GM18502 (cell line): ENCODE data around the gene ZBTB39.
"Not testable (repeated sequence)": the region's sequence is repeated elsewhere in the genome, so short reads cannot be mapped to it uniquely, and the experiment has no call there.

Source experiments
- ATAC-seq: cut with Tn5 transposase; IDR thresholded peaks from one replicate; pipeline ENCODE4 v1.9.1; 2021; ENCODE audit warnings: mild to moderate bottlenecking; ENCODE audit not compliant: unreplicated experiment, poor library complexity

The ZBTB39 gene

DNA sequence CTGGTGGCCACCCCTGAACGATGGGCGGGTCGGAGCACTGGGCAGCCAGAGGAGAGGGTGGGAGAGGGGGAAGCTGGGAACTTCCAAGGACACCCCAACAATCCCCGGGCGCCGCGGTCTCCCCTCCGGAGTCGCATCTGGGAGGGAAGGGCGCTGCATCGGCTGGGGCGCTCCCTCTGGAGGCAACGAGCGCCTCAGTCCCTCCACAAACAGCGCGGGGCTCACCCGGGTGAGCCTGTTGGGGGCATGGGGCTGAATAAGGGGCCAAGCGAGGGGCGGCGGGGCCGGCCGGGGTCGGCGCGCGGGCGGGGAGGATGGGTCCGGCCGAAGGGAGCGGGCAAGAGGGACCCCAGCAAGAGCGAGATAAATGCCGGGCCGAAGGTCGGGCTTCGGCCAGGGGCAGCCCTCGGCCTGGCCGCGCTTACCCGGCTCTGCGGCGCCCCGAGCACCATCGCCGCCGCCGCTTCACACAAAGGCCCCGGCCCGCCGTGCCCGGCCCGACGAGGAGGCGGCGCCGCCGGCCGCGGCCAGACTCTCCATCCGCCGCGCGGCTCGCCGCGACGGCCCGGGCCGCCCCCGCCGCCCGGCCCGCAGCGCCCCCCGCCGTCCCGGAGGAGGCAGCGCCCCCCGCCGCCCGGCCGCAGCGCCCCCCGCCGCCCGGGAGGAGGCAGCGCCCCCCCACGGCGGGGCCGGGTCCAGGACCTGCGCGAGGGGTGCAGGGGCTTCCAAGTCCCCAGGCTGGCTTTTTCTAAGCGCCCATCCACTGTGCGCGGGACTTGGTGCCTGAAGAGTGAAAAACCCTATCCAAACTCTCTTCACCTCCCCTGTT, at the start of gene ZBTB39:
Gene ZBTB39 (minus strand): TSS at position 567 of the 829 bp plus-strand sequence. CDS start 1,629 bp downstream, outside the sequence.
- peak; percentile 64 for ATAC-seq

- ATAC-seq = no peak
Observed at GRCh38 chr12:57055824-57056223, 49.5 kb upstream of the ZBTB39 start.

DNA sequence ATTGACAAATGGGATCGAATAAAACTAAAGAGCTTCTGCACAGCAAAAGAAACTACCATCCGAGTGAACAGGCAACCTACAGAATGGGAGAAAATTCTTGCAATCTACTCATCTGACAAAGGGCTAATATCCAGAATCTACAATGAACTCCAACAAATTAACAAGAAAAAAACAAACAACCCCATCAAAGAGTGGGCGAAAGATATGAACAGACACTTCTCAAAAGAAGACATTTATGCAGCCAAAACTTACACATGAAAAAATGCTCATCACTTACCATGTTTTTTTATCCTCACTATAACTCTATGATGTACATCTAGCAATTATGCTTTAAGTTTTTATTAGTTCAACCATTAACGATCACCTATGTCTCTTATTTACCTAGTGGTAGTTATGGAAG, 47.6 kb upstream of the ZBTB39 start:
- not testable (repeated sequence) for ATAC-seq

DNA sequence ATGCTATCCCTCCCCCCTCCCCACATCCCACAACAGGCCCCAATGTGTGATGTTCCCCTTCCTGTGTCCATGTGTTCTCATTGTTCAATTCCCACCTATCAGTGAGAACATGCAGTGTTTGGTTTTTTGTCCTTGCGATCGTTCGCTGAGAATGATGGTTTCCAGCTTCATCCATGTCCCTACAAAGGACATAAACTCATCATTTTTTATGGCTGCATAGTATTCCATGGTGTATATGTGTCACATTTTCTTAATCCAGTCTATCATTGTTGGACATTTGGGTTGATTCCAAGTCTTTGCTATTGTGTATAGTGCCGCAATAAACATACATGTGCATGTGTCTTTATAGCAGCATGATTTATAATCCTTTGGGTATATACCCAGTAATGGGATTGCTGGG, 46.8 kb upstream of the ZBTB39 start:
- not testable (repeated sequence) for ATAC-seq

- no peak for ATAC-seq
Observed at GRCh38 chr12:57051011-57051410, 44.7 kb upstream of the ZBTB39 start.

DNA sequence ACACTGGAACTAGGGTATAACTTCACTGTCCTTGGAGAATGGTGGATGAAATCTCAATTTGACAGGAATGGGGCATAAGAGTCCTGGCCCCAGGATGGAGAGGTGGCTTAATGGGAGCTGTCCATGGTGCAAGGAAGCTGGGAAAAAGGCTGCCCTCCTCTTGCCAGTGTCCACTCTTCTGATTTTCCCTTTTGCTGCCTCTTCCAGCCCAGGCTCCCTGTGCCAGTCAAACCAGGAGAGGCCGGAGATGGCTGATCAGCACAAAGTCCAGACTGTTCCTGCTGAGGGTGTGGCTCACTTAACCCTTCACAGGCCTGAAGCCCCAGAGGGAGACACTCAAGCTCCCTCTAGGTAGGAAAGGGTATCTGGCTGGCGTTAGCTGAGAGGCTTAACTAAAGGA, 43.5 kb upstream of the ZBTB39 start, which contains the start of gene MYO1A:
Gene MYO1A (minus strand): TSS at position 240 of the 400 bp plus-strand sequence. CDS start 1,806 bp downstream, outside the sequence.
- no peak for ATAC-seq

DNA sequence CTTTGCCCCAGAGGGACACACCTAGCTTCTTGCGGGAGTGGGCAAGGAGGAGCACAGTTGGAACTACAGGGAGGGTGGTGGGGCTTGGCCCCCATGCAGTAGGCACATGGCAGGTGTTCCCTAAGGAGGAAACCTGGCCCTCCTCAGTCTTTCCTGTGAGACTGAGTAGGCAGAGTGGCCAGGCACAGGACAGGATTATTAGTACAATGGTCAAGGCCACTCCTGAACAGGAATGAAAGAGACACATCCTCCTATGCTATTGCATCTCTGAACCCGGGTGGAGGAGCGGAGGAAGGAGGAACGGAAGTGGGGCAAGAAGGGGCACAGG, 42.7 kb upstream of the ZBTB39 start:
- no peak for ATAC-seq

GRCh38 chr12:57048423-57049118, 42.2 kb upstream of the ZBTB39 start:
- no peak for ATAC-seq

DNA sequence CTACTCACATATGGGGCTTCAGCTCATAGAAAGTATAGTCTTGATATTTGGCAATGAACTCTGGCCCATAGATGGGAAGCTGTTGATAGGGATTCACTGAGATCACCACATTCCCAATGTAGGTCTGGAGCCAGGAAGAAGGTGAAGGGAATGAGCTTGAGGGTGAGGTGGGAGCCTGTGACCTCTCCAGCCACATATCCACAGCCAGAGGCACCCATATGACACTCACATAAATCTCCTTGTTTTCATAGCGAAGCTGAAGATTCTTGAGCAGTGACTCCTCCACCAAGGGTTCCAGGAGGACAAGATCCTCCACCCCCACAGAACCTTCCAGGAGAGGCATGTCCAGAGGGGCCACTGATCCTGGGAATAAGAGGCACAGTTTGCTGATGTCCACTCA, 41.6 kb upstream of the ZBTB39 start:
- ATAC-seq = no peak

- ATAC-seq = no peak
Observed at GRCh38 chr12:57046947-57047890, 40.9 kb upstream of the ZBTB39 start.

DNA sequence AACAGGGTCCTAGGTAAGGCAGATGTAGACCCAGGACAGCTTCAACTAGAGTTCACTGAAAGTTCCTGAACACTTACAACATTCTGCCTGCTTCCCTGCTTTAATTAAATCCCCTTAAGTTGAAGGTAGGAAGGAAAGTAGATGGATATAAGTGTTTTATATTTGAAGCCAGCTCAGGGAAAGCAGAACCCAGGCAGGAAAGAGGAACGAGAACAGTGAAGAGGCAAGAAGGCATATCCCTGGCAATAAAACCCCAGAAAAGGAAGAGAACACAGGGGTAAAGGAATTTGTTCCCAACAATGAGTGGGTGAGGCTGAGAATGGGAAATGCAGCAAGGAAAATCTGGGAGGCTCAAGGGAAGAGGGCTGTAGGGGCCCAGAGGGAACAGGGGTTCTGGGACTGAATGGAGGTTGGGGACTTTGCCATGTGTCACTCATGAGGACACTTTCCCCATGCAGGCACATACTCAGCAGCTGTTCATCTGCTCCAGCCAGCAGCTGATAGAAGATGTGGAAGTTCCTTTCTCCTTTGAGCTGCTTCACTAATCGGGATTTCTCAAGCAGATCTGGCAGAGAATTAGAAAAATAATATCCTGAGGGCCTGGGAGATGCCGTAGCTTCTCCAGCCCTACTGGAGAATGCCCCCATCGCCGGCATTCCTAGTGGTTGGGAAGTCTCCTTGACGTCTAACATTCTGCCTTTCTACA, 39.9 kb upstream of the ZBTB39 start:
- ATAC-seq = no peak

- ATAC-seq = no peak
Observed at GRCh38 chr12:57044889-57045288, 38.5 kb upstream of the ZBTB39 start.

DNA sequence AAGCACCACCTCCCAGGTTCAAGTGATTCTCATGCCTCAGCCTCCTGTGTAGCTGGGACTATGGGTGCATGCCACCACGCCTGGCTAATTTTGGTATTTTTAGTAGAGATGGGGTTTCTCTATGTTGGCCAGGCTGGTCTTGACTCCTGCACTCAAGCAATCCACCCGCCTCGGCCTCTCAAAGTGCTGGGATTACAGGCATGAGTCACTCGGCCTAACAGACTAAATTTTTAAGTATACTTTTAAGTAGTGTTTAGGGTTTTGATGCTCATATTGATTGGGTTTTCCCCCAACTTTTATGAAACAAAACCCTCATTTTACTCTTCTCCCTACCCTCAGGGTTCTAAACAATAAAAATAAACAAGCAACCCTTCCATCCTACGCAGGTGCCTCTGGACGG, 38.1 kb upstream of the ZBTB39 start:
- ATAC-seq = no peak

DNA sequence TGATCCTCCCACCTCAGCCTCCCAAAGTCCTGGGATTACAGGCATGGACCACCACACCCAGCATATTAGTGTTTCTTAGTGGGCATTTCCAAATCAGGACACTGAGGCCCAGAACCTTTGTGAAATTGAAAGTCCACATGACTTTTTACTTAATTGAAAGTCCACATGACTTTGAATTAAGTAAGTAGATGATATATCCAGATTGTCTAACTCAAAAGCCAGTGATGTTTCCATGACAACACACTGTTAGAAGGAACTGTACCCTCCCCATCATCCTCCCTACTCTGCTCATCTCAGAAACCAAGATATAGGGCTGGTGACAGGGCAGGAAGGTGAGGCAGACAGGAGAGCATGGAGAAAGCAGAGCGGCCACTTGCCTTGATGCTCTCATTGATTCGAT, 36.3 kb upstream of the ZBTB39 start:
- ATAC-seq = no peak

- ATAC-seq = no peak
Observed at GRCh38 chr12:57040750-57041149, 34.4 kb upstream of the ZBTB39 start.

DNA sequence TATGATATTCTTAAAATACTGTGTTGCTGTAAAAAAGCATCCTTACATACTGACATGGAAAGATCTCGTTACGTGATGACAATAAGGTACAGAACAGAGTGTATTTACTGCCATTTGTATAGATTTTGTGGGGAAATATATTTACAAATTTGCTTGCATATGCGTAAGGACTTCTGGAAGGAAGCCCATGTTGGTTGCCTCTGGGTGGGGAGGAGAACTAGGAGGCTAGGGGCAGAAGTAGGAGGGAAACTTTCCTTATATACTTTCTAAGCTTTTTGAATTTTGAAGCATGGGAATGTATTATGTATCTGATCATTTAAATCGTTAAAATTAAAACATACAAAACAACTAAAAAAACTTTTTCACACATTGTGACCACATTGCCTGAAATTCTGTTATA, 33.9 kb upstream of the ZBTB39 start:
- ATAC-seq = no peak

GRCh38 chr12:57039016-57039798, 32.9 kb upstream of the ZBTB39 start:
- ATAC-seq = no peak

- ATAC-seq = no peak
Observed at GRCh38 chr12:57037264-57037663, 30.9 kb upstream of the ZBTB39 start.

- ATAC-seq = no peak
Observed at GRCh38 chr12:57033431-57033830, 27.1 kb upstream of the ZBTB39 start.
